ENCODE data around the gene HCAR3.

Gene HCAR3

DNA sequence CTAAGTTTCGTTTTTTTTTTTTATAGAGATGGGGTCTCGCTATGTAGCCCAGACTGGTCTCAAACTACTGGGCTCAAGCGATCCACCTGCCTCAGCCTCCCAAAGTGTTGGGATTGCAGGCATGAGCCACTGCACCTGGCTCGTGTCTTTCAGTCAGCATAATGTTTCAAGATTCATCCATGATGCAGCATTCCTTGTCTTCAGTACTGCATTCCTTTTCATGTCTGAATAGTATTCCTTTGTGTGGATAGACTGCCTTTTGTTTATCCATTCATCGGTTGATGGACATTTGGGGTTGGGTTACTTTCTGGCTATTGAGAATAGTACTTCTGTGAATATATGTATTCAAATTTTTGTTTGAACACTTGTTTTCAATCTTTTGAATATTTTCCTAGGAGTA is 50.9 kb downstream of the HCAR3 start:
- no peak for DNase-seq

DNA sequence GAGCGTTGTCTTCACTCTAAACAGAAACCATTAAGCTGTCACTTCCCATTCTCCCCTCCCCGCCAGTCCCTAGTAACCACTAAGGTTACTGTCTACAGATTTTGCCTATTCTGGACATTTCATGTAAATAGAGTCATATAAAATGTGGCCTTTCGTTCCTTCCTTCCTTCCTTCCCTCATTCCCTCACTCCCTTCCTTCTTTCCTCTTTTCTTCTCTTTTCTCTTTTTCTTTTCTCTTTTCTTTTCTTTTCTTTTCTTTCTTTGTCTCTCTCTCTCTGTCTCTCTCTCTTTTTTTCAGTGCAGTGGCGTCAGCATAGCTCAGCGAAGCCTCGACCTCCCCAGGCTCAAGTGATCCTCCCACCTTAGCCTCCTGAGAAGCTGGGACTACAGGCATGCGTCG is 51.3 kb downstream of the HCAR3 start:
- no peak for DNase-seq
